Adipocyte (in vitro differentiated cells): ENCODE results near the gene ACVR1.
"Not testable (repeated sequence)": the region's sequence is repeated elsewhere in the genome, so short reads cannot be mapped to it uniquely, and the experiment has no call there.

ENCODE experiments used
- DNase-seq: peaks from one replicate; pipeline ENCODE4 v3.0.0-alpha.2; 2015; ENCODE audit warnings: low read depth
- H3K27me3 ChIP-seq: replicated peaks from 2 replicates; pipeline ENCODE4 v1.7.0; 2013; ENCODE audit warnings: mild to moderate bottlenecking, low read length, moderate library complexity; ENCODE audit not compliant: control insufficient read depth, insufficient read depth
- H3K36me3 ChIP-seq: 2 replicates; pipeline ENCODE4 v1.7.0; 2013; ENCODE audit warnings: low read length, mild to moderate bottlenecking, moderate library complexity; ENCODE audit not compliant: control insufficient read depth, insufficient read depth, severe bottlenecking
- H3K4me1 ChIP-seq: 2 replicates; pipeline ENCODE4 v1.7.0; 2013; ENCODE audit warnings: mild to moderate bottlenecking, low read length, moderate library complexity; ENCODE audit not compliant: control insufficient read depth, insufficient read depth
- H3K4me3 ChIP-seq: 2 replicates; pipeline ENCODE4 v1.7.0; 2013; ENCODE audit warnings: mild to moderate bottlenecking, low read length, moderate library complexity
- H3K9ac ChIP-seq: 2 replicates; pipeline ENCODE4 v1.7.0; 2013; ENCODE audit warnings: mild to moderate bottlenecking, low read length, moderate library complexity
- H3K9me3 ChIP-seq: 2 replicates; pipeline ENCODE4 v1.7.0; 2013; ENCODE audit warnings: mild to moderate bottlenecking, low read length, moderate library complexity; ENCODE audit not compliant: control insufficient read depth

ACVR1 gene

GRCh38 chr2:157838442-157839161, 37.5 kb downstream of the ACVR1 start:
- Histone ChIP-seq H3K36me3 (no peaks in the 10 kb centered on the region), H3K9ac (peak overlapping the region; percentile 77), H3K9me3 (no peaks in the 10 kb centered on the region), H3K4me1 (peaks cover 55% of the 10 kb centered on the region), H3K27me3 (no peaks in the 10 kb centered on the region), H3K4me3 (peak overlapping the region; percentile 75)
- peak; percentile 88 for DNase-seq

- H3K9ac ChIP-seq, result peak overlapping the region; percentile 77
- H3K9me3 ChIP-seq, result no peaks in the 10 kb centered on the region
- H3K36me3 ChIP-seq, result no peaks in the 10 kb centered on the region
- peak; percentile 60 for DNase-seq
- H3K4me3 ChIP-seq, result peak overlapping the region; percentile 75
- peaks cover 49% of the 10 kb centered on the region for H3K4me1 ChIP-seq
- H3K27me3 ChIP-seq, result no peaks in the 10 kb centered on the region
These were observed 38.2 kb downstream of the ACVR1 start for GRCh38 chr2:157837851-157838441.

- H3K4me3 ChIP-seq, result no peak overlapping the region
- no peaks in the 10 kb centered on the region for H3K36me3 ChIP-seq
- no peaks in the 10 kb centered on the region for H3K9me3 ChIP-seq
- no peak for DNase-seq
- H3K4me1 ChIP-seq, result peaks cover 45% of the 10 kb centered on the region
- no peak overlapping the region for H3K9ac ChIP-seq
- no peaks in the 10 kb centered on the region for H3K27me3 ChIP-seq
These were observed 39.6 kb downstream of the ACVR1 start for GRCh38 chr2:157836531-157836930.

- peaks cover 46% of the 10 kb centered on the region for H3K4me1 ChIP-seq
- no peaks in the 10 kb centered on the region for H3K27me3 ChIP-seq
- H3K9me3 ChIP-seq, result no peaks in the 10 kb centered on the region
- no peak overlapping the region for H3K4me3 ChIP-seq
- no peaks in the 10 kb centered on the region for H3K36me3 ChIP-seq
- H3K9ac ChIP-seq, result no peak overlapping the region
- DNase-seq, result no peak
These were observed 40.7 kb downstream of the ACVR1 start for GRCh38 chr2:157835425-157835824.

- Histone ChIP-seq H3K9me3 (no peaks in the 10 kb centered on the region), H3K9ac (no peak overlapping the region), H3K4me1 (peaks cover 46% of the 10 kb centered on the region), H3K36me3 (no peaks in the 10 kb centered on the region), H3K27me3 (no peaks in the 10 kb centered on the region), H3K4me3 (no peak overlapping the region)
- DNase-seq, result no peak
These were observed 41.1 kb downstream of the ACVR1 start for GRCh38 chr2:157835006-157835405.

- Histone ChIP-seq H3K27me3 (no peaks in the 10 kb centered on the region), H3K36me3 (no peaks in the 10 kb centered on the region), H3K4me1 (peaks cover 33% of the 10 kb centered on the region), H3K4me3 (no peak overlapping the region), H3K9ac (no peak overlapping the region), H3K9me3 (no peaks in the 10 kb centered on the region)
- DNase-seq, result no peak
These were observed 42.4 kb downstream of the ACVR1 start for GRCh38 chr2:157833721-157834120.

GRCh38 chr2:157831573-157832315, 44.4 kb downstream of the ACVR1 start:
- peak overlapping the region; percentile 57 for H3K4me3 ChIP-seq
- H3K9me3 ChIP-seq, result no peaks in the 10 kb centered on the region
- DNase-seq, result no peak
- peaks cover 19% of the 10 kb centered on the region for H3K4me1 ChIP-seq
- H3K9ac ChIP-seq, result peak overlapping the region; percentile 67
- H3K36me3 ChIP-seq, result no peaks in the 10 kb centered on the region
- no peaks in the 10 kb centered on the region for H3K27me3 ChIP-seq

- Histone ChIP-seq H3K9ac (peak overlapping the region; percentile 67), H3K4me1 (peaks cover 24% of the 10 kb centered on the region), H3K27me3 (no peaks in the 10 kb centered on the region), H3K36me3 (no peaks in the 10 kb centered on the region), H3K9me3 (no peaks in the 10 kb centered on the region), H3K4me3 (peak overlapping the region; percentile 57)
- peak; percentile 94 for DNase-seq
These were observed 45.2 kb downstream of the ACVR1 start for GRCh38 chr2:157830696-157831570.

GRCh38 chr2:157830266-157830665, 45.9 kb downstream of the ACVR1 start:
- peaks cover 29% of the 10 kb centered on the region for H3K4me1 ChIP-seq
- H3K27me3 ChIP-seq, result no peaks in the 10 kb centered on the region
- no peaks in the 10 kb centered on the region for H3K9me3 ChIP-seq
- no peak for DNase-seq
- no peak overlapping the region for H3K4me3 ChIP-seq
- no peak overlapping the region for H3K9ac ChIP-seq
- no peaks in the 10 kb centered on the region for H3K36me3 ChIP-seq

- Histone ChIP-seq H3K27me3 (no peaks in the 10 kb centered on the region), H3K4me1 (peaks cover 39% of the 10 kb centered on the region), H3K4me3 (no peak overlapping the region), H3K9ac (no peak overlapping the region), H3K36me3 (no peaks in the 10 kb centered on the region), H3K9me3 (no peaks in the 10 kb centered on the region)
- no peak for DNase-seq
These were observed 48.8 kb downstream of the ACVR1 start for GRCh38 chr2:157827377-157827776.

- H3K36me3 ChIP-seq, H3K4me3 ChIP-seq, DNase-seq, H3K9ac ChIP-seq, H3K27me3 ChIP-seq, H3K9me3 ChIP-seq: not testable (repeated sequence)
- H3K4me1 ChIP-seq, result peaks cover 41% of the 10 kb centered on the region
These were observed 49.5 kb downstream of the ACVR1 start for GRCh38 chr2:157826644-157827043.
